H9 (cell line): ENCODE data around the gene SPZ1. TPM values are rescaled to one million over a fixed set of nuclear protein-coding genes. Genes with fewer than 3 reads are reported as not detected.

ENCODE experiments used
- DNase-seq: peaks from one replicate; pipeline ENCODE4 v3.0.0-alpha.2; 2017
- H2AFZ ChIP-seq: one replicate; pipeline ENCODE4 v1.6.1; 2013; ENCODE audit warnings: mild to moderate bottlenecking, low read length, control low read depth, moderate library complexity
- H2AK5ac ChIP-seq: 2 replicates; pipeline ENCODE4 v1.6.1; 2013; ENCODE audit warnings: low read length, control low read depth, mixed read lengths; ENCODE audit not compliant: insufficient read length
- H2BK120ac ChIP-seq: one replicate; pipeline ENCODE4 v1.6.1; 2013; ENCODE audit warnings: low read depth, mild to moderate bottlenecking, low read length, control low read depth, inconsistent platforms; ENCODE audit not compliant: poor library complexity, severe bottlenecking
- H2BK12ac ChIP-seq: 2 replicates; pipeline ENCODE4 v1.6.1; 2013; ENCODE audit warnings: low read length, control low read depth, mixed read lengths, low read depth; ENCODE audit not compliant: insufficient read length
- H2BK15ac ChIP-seq: 2 replicates; pipeline ENCODE4 v1.6.1; 2013; ENCODE audit warnings: low read depth, low read length, control low read depth
- H2BK20ac ChIP-seq: one replicate; pipeline ENCODE4 v1.6.1; 2013; ENCODE audit warnings: low read depth, mild to moderate bottlenecking, low read length, control low read depth, inconsistent platforms; ENCODE audit not compliant: poor library complexity, severe bottlenecking
- H2BK5ac ChIP-seq: 2 replicates; pipeline ENCODE4 v1.6.1; 2013; ENCODE audit warnings: low read length, control low read depth, mixed read lengths; ENCODE audit not compliant: insufficient read length
- H3K14ac ChIP-seq: 2 replicates; pipeline ENCODE4 v1.6.1; 2013; ENCODE audit warnings: low read length, control low read depth; ENCODE audit not compliant: insufficient read depth
- H3K18ac ChIP-seq: 2 replicates; pipeline ENCODE4 v1.6.1; 2013; ENCODE audit warnings: low read depth, mild to moderate bottlenecking, mixed read lengths, low read length, control low read depth; ENCODE audit not compliant: insufficient read length
- H3K23ac ChIP-seq: 2 replicates; pipeline ENCODE4 v1.6.1; 2013; ENCODE audit warnings: low read length, control low read depth, mixed read lengths, low read depth; ENCODE audit not compliant: insufficient read length
- H3K23me2 ChIP-seq: 2 replicates; pipeline ENCODE4 v1.6.1; 2013; ENCODE audit warnings: low read depth, mild to moderate bottlenecking, mixed read lengths, low read length, control low read depth; ENCODE audit not compliant: insufficient read length, poor library complexity, severe bottlenecking
- H3K27ac ChIP-seq: 2 replicates; pipeline ENCODE4 v1.5.1; 2013; ENCODE audit warnings: low read length, control low read depth, mixed read lengths, low read depth; ENCODE audit not compliant: insufficient read length
- H3K27me3 ChIP-seq: 2 replicates; pipeline ENCODE4 v1.6.1; 2013; ENCODE audit warnings: low read length, control low read depth, inconsistent platforms; ENCODE audit not compliant: insufficient read depth
- H3K4ac ChIP-seq: 2 replicates; pipeline ENCODE4 v1.6.1; 2013; ENCODE audit warnings: low read depth, mild to moderate bottlenecking, control low read depth, inconsistent platforms, low read length, moderate library complexity
- H3K4me1 ChIP-seq: 2 replicates; pipeline ENCODE4 v1.6.1; 2013; ENCODE audit warnings: low read length, control low read depth, inconsistent platforms; ENCODE audit not compliant: insufficient read depth
- H3K4me2 ChIP-seq: 2 replicates; pipeline ENCODE4 v1.6.1; 2013; ENCODE audit warnings: low read length, control low read depth, mixed read lengths; ENCODE audit not compliant: insufficient read length, insufficient read depth
- H3K56ac ChIP-seq: 2 replicates; pipeline ENCODE4 v1.6.1; 2013; ENCODE audit warnings: low read depth, mild to moderate bottlenecking, mixed read lengths, low read length, control low read depth; ENCODE audit not compliant: insufficient read length
- H3K79me1 ChIP-seq: 2 replicates; pipeline ENCODE4 v1.6.1; 2013; ENCODE audit warnings: low read depth, mild to moderate bottlenecking, moderate library complexity, low read length, control low read depth, inconsistent platforms; ENCODE audit not compliant: insufficient read depth, poor library complexity, severe bottlenecking
- H3K79me2 ChIP-seq: 2 replicates; pipeline ENCODE4 v1.6.1; 2013; ENCODE audit warnings: low read length, control low read depth, inconsistent platforms; ENCODE audit not compliant: insufficient read depth
- H3K9ac ChIP-seq: 2 replicates; pipeline ENCODE4 v1.6.1; 2013; ENCODE audit warnings: low read length, control low read depth, mixed read lengths; ENCODE audit not compliant: insufficient read length; ENCODE audit errors: extremely low read depth
- H3K9me3 ChIP-seq: one replicate; pipeline ENCODE4 v1.6.1; 2013; ENCODE audit warnings: low read depth, low read length, inconsistent platforms; ENCODE audit not compliant: control insufficient read depth
- H3T11ph ChIP-seq: one replicate; pipeline ENCODE4 v1.6.1; 2013; ENCODE audit warnings: mild to moderate bottlenecking, low read length, control low read depth, inconsistent platforms
- H4K20me1 ChIP-seq: one replicate; pipeline ENCODE4 v1.6.1; 2013; ENCODE audit not compliant: control insufficient read depth, insufficient read length, insufficient read depth
- H4K5ac ChIP-seq: 2 replicates; pipeline ENCODE4 v1.6.1; 2013; ENCODE audit warnings: low read depth, mild to moderate bottlenecking, mixed read lengths, low read length, control low read depth; ENCODE audit not compliant: insufficient read length
- H4K8ac ChIP-seq: replicated peaks from 2 replicates; pipeline ENCODE4 v1.6.1; 2013; ENCODE audit warnings: low read length, control low read depth, mixed read lengths, low read depth; ENCODE audit not compliant: insufficient read length
- H4K91ac ChIP-seq: 2 replicates; pipeline ENCODE4 v1.6.1; 2013; ENCODE audit warnings: low read depth, mild to moderate bottlenecking, moderate library complexity, mixed read lengths, low read length, control low read depth; ENCODE audit not compliant: insufficient read length
- H3K27ac Mint-ChIP-seq, 3 experiments: 2 replicates in 2 of 3; 3 replicates in 1 of 3; pipeline ENCODE4 v1.8.0; 2020 to 2021; ENCODE audit warnings: mixed read lengths in 3 of 3, mild to moderate bottlenecking in 1 of 3, moderate library complexity in 1 of 3
- H3K27me3 Mint-ChIP-seq: 2 replicates; pipeline ENCODE4 v1.8.0; 2021; ENCODE audit warnings: low read depth, mild to moderate bottlenecking, moderate library complexity, mixed read lengths
- H3K36me3 Mint-ChIP-seq, 3 experiments: 2 replicates in 2 of 3; 3 replicates in 1 of 3; pipeline ENCODE4 v1.8.0; 2020 to 2021; ENCODE audit warnings: low read depth in 3 of 3, mixed read lengths in 3 of 3; ENCODE audit not compliant: insufficient read depth in 1 of 3
- H3K4me1 Mint-ChIP-seq, 2 experiments: 2 replicates each; pipeline ENCODE4 v1.8.0; 2020; ENCODE audit warnings: mixed read lengths in 2 of 2
- H3K4me3 Mint-ChIP-seq, 2 experiments: 2 replicates in 1 of 2; 3 replicates in 1 of 2; pipeline ENCODE4 v1.8.0; 2020 to 2021; ENCODE audit warnings: mild to moderate bottlenecking in 2 of 2, mixed read lengths in 2 of 2, moderate library complexity in 1 of 2
- H3K9me3 Mint-ChIP-seq, 2 experiments: 2 replicates in 1 of 2; 3 replicates in 1 of 2; pipeline ENCODE4 v1.8.0; 2020; ENCODE audit warnings: mild to moderate bottlenecking in 2 of 2, mixed read lengths in 2 of 2, moderate library complexity in 1 of 2
- WGBS: extraction: QIAGEN DNeasy Blood & Tissue Kit; methylation state at CpG from one replicate; pipeline ENCODE4 v1.1.7; 2013; ENCODE audit warnings: missing lambda C conversion rate, low lambda C conversion rate, mixed read lengths; ENCODE audit not compliant: insufficient read length; ENCODE audit errors: extremely low coverage; 5-methylcytosine and 5-hydroxymethylcytosine counted together
- total RNA-seq: library from RNA; stranded (reverse); gene quantifications from 2 replicates; pipeline ENCODE4 v1.2.1, GENCODE V29; 2021
- TF ChIP-seq, protein P1 (sequence below): fragments of 200-600 bp; sonication (generic); conservative IDR thresholded peaks from 3 replicates; pipeline ENCODE4 v1.8.0; 2021; ENCODE audit warnings: antibody characterized with exemption, mild to moderate bottlenecking

Gene SPZ1
- total RNA-seq, 1 experiment from 2014 or later = not detected

DNA sequence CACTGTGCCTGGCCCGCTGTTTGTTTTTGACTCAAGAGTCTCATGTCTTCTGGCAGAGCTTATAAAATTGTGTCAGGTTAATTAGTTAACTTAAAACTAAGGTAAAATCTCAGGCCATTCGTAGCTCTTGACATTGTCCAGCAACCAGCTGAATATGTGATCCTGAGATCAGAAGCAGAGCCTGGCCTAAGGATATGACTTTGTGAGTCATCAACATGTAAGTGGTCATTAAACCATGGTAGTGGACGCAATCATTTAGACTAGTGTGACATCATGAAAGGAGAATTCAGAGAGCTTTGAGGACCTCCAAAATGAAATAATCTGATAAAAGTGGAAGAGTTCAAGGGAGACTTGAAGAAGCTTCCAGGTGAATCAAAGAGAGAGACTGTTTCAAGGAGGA lies 23.3 kb downstream of the SPZ1 start:
- Histone ChIP-seq H2BK120ac (no peak overlapping the region), H3K9me3 (no peaks in the 10 kb centered on the region), H2BK15ac (no peak overlapping the region), H2BK5ac (no peak overlapping the region), H3K23ac (no peak overlapping the region), H3K4ac (no peak overlapping the region), H3K27ac (no peak overlapping the region), H3K14ac (no peak overlapping the region), H3K56ac (no peak overlapping the region), H3K23me2 (no peaks in the 10 kb centered on the region), H2BK12ac (no peak overlapping the region), H4K20me1 (no peaks in the 10 kb centered on the region), H2AFZ (no peak overlapping the region), H3K27me3 (no peaks in the 10 kb centered on the region), H3K18ac (no peak overlapping the region), H3T11ph (no peak overlapping the region), H2AK5ac (no peak overlapping the region), H3K4me2 (no peak overlapping the region), H4K91ac (no peak overlapping the region), H3K79me1 (no peaks in the 10 kb centered on the region), H3K4me1 (no peaks in the 10 kb centered on the region), H4K8ac (no peak overlapping the region), H4K5ac (no peak overlapping the region), H2BK20ac (no peak overlapping the region), H3K79me2 (no peaks in the 10 kb centered on the region), H3K9ac (no peak overlapping the region)
- H3K9me3 Mint-ChIP-seq = no peaks in the 10 kb centered on the region
- peaks cover 0 to 4% of the 10 kb centered on the region in 2 experiments; a peak in 1 of 4 replicates for H3K4me1 Mint-ChIP-seq
- no CpG with 5 or more reads among the region's 3 CpGs for WGBS
- H3K27ac Mint-ChIP-seq = no peak overlapping the region; a peak in 1 of 7 replicates
- no peak overlapping the region for H3K4me3 Mint-ChIP-seq
- no peaks in the 10 kb centered on the region for H3K36me3 Mint-ChIP-seq
- DNase-seq = no peak
- no peaks in the 10 kb centered on the region for H3K27me3 Mint-ChIP-seq
- TF ChIP-seq, protein P1, sequence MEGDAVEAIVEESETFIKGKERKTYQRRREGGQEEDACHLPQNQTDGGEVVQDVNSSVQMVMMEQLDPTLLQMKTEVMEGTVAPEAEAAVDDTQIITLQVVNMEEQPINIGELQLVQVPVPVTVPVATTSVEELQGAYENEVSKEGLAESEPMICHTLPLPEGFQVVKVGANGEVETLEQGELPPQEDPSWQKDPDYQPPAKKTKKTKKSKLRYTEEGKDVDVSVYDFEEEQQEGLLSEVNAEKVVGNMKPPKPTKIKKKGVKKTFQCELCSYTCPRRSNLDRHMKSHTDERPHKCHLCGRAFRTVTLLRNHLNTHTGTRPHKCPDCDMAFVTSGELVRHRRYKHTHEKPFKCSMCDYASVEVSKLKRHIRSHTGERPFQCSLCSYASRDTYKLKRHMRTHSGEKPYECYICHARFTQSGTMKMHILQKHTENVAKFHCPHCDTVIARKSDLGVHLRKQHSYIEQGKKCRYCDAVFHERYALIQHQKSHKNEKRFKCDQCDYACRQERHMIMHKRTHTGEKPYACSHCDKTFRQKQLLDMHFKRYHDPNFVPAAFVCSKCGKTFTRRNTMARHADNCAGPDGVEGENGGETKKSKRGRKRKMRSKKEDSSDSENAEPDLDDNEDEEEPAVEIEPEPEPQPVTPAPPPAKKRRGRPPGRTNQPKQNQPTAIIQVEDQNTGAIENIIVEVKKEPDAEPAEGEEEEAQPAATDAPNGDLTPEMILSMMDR = no peak
